ENCODE measurements around the gene ZNF200. TPM values are rescaled to one million over a fixed set of nuclear protein-coding genes. Genes with fewer than 3 reads are reported as not detected.

Gene ZNF200
- total RNA-seq, 1 experiment from 2014 or later = 8.8 TPM

GRCh38 chr16:3189869-3190268 lies 45.1 kb downstream of the ZNF200 start:
- intact Hi-C loops (cut with micrococcal nuclease) = loop anchor here (5.0 kb wide), 2 partner anchors 38 to 267 kb away; no protein-coding TSS in a partner anchor

More at GRCh38 chr16:3189869-3190268, 45.1 kb downstream of the ZNF200 start:
- TF ChIP-seq SIN3A (IDR thresholded peaks at IDR 0.05; ENCODE audit: low read depth) (no peak), ELF1 (IDR thresholded peaks at IDR 0.05; ENCODE audit: borderline replicate concordance, low read depth) (no peak), CEBPB (IDR thresholded peaks at IDR 0.05; ENCODE audit: low read depth) (no peak), ATF3 (IDR thresholded peaks at IDR 0.05) (no peak), RAD21 (IDR thresholded peaks at IDR 0.05; ENCODE audit: low read depth) (no peak), CBX3 (IDR thresholded peaks at IDR 0.05; ENCODE audit: low read depth) (no peak), ZBTB33 (IDR thresholded peaks at IDR 0.05; ENCODE audit: extremely low read depth, insufficient replicate concordance, low read length) (no peak), EZH2phosphoT487 (IDR thresholded peaks at IDR 0.05; ENCODE audit: borderline replicate concordance) (no peak), POLR2AphosphoS5 (IDR thresholded peaks at IDR 0.05; ENCODE audit: low read depth, low read length) (no peak), CTCF (IDR thresholded peaks at IDR 0.05 in 2 of 3, conservative IDR thresholded peaks at IDR 0.05 in 1 of 3; ENCODE audit: borderline replicate concordance in 1 of 3, insufficient read depth in 1 of 3, low read depth in 2 of 3, low read length in 2 of 3) (no peak)
- no peak overlapping the region for H3K27ac ChIP-seq (ENCODE audit: low read depth, low read length)
- DNase-seq (ENCODE audit: low read depth, low spot score) = no peak
- no TSS peak for BruUV-seq (replicated peaks)
- RAD21 ChIA-PET (ENCODE audit: low non-redundant PET in 1 of 2, low total read pairs in 2 of 2, uncharacterized antibody in 2 of 2, unreplicated experiment in 2 of 2) = no interaction called here
- no peak for ATAC-seq
- H3K27me3 ChIP-seq (ENCODE audit: insufficient read depth, low read length) = no peaks in the 10 kb centered on the region
- no peaks in the 10 kb centered on the region; a peak in 1 of 4 replicates for H3K9me3 ChIP-seq (ENCODE audit: control insufficient read depth in 1 of 2, insufficient read depth in 1 of 2, low read depth in 1 of 2, low read length in 2 of 2)
- H3K9me2 ChIP-seq (ENCODE audit: insufficient read depth) = no peaks in the 10 kb centered on the region
- H3K4me1 ChIP-seq (ENCODE audit: control insufficient read depth in 1 of 2, insufficient read depth in 2 of 2, low read length in 2 of 2) = peaks cover 8 to 35% of the 10 kb centered on the region in 2 experiments; a peak in 3 of 4 replicates
- no peaks in the 10 kb centered on the region for H3K36me3 ChIP-seq (ENCODE audit: control insufficient read depth in 1 of 2, insufficient read depth in 2 of 2, low read length in 2 of 2)
- H3K79me2 ChIP-seq (ENCODE audit: insufficient read depth, low read length) = no peaks in the 10 kb centered on the region
- no peak overlapping the region for H2AFZ ChIP-seq (ENCODE audit: low read depth, low read length, poor library complexity, severe bottlenecking)
- no peaks in the 10 kb centered on the region for H4K20me1 ChIP-seq (ENCODE audit: insufficient read depth)
- POLR2A ChIA-PET = interaction anchor here (1.3 kb wide), 1 partner anchor 18 kb away, joined by 3 read pairs; no protein-coding TSS in a partner anchor
- no peak overlapping the region for H3K9ac ChIP-seq (ENCODE audit: low read length)
- no peak overlapping the region for H3K4me3 ChIP-seq (replicated peaks in 1 of 2; ENCODE audit: low read depth in 1 of 2, low read length in 2 of 2)
- H3K4me2 ChIP-seq (ENCODE audit: low read length) = peak overlapping the region; percentile 21; the same call in 1 of the 2 replicates
- CTCF ChIA-PET = no interaction called here
